ENCODE measurements around the gene UBTD2.

- no peak for TF ChIP-seq POLR2AphosphoS5 (IDR thresholded peaks at IDR 0.05)
- no peak for TF ChIP-seq POLR2A (IDR thresholded peaks at IDR 0.05)
Measured at GRCh38 chr5:172168311-172168710, 115.3 kb downstream of the UBTD2 start.
